Stimulated activated CD8-positive, alpha-beta memory T cell treated with anti-CD3 and anti-CD28 coated beads, Interleukin-2, amount 100 ng/mL, for 48 hours (primary cell): ENCODE data around the gene PAGE2.
"Not testable (repeated sequence)": the region's sequence is repeated elsewhere in the genome, so short reads cannot be mapped to it uniquely, and the experiment has no call there.

ENCODE experiments used
- DNase-seq, 2 donors: peaks; one replicate each; pipeline ENCODE4 v3.0.0-alpha.2; 2020; ENCODE audit warnings: low read depth in 2 of 2

PAGE2 gene, protein sequence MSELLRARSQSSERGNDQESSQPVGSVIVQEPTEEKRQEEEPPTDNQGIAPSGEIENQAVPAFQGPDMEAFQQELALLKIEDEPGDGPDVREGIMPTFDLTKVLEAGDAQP

DNA sequence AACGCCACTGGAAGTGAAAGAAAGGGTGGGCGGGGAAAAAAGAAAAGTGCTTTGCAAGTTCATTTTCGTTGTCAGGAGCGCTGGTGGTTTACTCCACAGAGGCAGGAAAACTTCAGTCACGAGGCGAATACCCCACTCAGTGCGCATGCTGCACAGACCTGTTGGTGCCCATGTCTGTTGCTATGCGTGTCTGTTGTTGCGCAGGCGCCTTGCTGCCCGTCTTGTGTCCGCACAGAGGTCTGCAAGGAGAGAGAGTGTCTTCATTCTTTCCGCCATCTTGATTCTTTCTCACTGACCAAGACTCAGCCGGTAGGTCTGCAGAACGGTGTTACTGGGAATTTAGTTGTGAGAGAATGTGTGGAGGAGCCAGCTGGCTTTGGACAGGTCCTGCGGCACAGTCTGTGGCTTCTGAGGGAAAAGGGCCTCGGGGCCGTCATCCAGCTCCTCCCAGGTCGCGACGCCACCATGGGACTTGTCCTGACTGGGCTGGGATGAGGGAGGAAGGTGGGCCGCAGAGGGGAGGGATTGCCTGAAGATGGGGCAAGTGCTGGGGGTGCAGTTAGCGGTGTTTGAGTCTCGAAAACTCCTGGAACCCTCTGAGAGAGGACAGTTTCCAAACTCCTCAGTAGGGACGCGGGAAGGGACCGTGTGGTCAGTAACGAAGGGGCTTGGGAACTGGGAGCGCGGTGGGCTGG, at the start of gene PAGE2:
Gene PAGE2, plus strand, starts transcription at position 224 of the 695 bp plus-strand sequence. CDS start 1,003 bp downstream, outside the sequence.
- no peak for DNase-seq

DNA sequence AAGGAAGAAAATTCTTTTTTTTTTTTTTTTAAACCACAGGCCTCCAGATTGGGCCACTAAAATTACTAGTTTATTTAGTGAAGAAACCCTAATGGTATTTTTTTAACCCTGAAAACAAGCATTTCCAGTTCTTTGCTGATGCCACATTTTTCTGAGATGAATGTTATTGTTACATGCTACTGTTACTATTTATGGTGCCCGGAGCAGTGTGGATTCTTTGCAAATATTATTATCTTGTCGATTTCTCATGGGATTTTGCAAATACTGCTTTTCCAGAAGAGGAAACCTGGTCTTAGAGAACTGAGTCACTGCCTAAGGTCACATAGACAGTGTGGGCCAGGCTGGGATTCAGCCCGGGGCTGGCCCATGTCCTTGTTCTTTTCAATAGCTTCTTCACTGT, 49.3 kb upstream of the PAGE2 start:
- no peak for DNase-seq

DNA sequence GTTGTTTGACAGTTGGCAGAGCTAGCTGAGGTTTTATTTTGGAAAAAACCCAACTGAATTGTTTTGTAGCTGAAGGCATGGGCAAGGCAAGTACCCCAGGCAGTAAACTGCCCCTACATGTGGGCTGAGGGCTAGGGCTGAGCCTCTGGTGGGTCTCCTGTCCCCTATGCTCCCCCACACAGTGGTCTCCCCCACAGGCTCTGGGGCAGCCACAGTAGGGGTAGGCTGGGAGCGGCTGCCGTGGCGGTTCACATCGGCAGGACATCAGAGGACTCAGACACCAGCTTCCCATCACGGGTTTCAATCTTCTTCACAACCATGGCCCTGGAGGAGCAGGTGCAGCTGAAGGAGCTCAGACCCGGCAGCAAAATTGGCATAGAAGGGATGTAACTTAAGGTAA, 47.3 kb upstream of the PAGE2 start:
- no peak for DNase-seq

DNA sequence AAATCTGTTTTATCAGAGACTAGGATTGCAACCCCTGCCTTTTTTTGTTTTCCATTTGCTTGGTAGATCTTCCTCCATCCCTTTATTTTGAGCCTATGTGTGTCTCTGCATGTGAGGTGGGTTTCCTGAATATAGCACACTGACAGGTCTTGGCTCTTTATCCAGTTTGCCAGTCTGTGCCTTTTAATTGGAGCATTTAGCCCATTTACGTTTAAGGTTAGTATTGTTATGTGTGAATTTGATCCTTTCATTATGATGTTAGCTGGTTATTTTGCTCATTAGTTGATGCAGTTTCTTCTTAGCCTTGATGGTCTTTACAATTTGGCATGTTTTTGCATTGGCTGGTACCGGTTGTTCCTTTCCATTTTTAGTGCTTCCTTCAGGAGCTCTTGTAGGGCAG, 38.2 kb upstream of the PAGE2 start:
- not testable (repeated sequence) for DNase-seq

DNA sequence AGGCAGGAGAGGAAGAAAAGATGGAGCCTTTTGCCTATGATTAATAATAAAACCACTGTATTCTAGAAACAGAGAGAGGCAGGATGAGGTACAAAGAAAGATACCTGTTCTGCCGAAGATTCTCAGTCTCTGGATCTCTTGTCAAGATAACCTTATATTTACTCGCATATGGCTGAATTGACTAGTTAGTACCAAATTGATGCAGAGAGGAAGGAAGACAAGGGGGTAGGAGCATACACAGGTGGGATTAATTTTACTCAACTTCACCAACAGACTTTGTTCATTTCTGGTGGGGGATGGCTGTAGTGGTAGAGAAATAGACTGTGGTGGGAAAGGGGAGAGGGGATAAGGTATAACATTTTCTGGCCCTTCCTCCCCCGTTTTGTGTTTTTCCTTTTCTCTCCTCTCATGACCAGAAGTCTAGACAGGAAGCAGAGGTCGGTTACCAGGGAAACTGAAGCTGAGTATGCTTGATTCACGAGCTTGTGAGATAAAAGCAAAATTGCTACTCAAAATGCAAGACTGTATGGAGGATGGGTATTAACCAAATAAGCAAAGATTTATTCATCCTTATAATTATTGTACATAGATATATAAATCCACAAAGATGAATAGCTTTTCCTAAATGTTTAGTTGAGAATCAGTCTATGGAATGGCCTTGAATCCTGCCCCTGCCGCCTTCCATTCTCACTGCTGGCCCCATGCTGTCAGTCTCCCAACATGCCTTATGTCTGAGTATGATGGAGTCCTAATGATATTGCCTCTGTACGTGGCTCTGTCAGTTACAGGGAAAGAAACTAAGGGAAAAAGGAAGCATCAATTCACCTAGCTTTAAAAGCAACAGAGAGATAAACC, 31.8 kb upstream of the PAGE2 start:
- no peak for DNase-seq

DNA sequence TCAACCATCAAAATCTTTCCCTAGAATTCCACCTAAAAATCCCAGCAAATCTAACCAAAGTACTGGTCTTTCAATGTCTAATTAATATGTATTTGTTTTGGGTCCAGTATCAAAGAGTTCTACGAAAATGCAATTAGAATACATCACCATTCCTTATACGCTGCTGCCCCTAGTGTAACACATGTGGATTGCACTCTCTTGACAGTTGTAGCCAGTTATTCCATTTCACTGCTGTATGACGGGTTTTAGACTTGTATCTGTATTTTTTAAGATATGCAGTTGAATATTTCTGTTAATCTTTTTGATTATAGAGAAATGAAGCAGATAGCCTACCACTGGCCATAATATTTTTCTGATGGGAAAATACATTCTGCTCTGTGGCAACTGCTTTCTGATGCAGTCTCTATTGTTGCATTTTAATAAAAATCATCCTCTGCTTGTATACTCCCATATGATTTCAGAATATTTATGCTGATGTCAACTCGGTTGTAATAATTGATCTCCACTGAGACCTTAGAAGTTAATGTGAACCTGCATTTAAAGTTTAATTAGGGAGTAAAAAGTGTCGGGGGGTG, 31.1 kb upstream of the PAGE2 start:
- DNase-seq, result no peak

DNA sequence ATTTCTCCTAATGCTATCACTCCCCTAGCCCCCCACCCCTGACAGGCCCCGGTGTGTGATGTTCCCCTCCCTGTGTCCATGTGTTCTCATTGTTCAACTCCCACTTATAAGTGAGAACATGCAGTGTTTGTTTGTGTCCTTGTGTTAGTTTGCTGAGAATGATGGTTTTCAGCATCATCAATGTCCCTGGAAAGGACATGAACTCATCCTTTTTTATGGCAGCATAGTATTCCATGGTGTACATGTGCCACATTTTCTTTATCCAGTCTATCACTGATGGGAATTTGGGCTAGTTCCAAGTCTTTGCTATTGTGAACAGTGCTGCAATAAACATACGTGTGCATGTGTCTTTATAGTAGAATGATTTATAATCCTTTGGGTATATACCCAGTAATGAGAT, 21.6 kb upstream of the PAGE2 start:
- not testable (repeated sequence) for DNase-seq

DNA sequence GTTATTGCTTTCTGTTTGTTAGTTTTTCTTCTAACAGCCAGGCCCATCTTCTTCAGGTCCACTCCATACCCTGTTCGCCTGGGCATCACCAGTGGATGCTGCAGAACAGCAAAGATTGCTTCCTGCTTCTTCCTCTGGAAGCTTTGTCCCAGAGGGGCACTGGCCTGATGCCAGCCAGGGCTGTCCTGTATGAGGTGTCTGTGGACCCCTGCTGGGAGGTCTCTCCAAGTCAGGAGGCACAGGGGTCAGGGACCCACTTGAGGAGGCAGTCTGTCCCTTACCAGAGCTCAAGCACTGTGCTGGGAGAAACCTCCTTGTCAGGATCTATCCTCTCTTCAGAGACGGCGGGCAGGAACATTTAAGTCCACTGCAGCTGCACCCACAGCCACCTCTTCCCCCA, 16.5 kb upstream of the PAGE2 start:
- DNase-seq, result no peak

DNA sequence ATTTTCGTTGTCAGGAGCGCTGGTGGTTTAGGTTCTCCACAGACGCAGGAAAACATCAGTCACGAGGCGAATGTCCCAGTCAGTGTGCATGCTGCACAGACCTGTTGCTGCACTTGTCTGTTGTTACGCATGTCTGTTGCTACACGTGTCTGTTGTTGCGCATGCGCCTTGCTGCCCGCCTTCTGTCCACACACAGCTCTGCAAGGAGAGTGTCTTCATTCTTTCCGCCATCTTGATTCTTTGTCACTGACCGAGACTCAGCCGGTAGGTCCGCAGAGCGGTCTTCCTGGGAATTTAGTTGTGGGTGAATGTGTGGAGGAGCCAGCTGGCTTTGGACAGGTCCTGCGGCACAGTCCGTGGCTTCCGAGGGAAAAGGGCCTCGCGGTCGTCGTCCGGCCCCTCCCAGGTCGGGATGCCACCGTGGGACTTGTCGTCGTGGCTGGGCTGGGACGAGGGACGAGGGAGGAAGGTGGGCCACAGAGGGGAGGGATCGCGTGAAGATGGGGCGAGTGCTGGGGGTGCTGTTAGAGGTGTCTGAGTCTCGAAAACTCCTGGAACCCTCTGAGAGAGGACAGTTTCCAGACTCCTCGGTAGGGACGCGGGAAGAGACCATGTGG, 13.9 kb upstream of the PAGE2 start, which contains the start of gene PAGE2B:
Gene PAGE2B, plus strand, starts transcription at position 180 of the 617 bp plus-strand sequence. CDS start 1,012 bp downstream, outside the sequence.
- DNase-seq, result no peak

DNA sequence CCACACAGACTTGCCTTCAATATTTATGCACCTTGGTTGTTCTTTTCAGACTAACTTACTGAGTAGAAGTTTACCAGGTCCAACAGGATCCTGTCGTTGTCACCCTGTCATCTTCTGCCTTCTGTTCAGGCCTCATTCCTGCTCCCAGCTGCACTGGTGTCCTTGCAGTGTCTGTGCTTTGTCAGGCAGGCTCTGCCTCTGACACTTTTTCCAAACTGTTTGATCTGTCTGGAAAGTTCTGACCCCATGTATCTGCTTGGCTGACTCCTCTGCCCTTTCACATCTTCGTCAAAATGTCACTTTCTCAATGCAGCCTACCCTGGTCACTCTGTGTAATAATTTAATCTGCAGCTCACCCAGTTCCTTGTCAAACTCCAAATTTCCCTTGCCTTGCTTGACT, 9.9 kb downstream of the PAGE2 start:
- no peak for DNase-seq

DNA sequence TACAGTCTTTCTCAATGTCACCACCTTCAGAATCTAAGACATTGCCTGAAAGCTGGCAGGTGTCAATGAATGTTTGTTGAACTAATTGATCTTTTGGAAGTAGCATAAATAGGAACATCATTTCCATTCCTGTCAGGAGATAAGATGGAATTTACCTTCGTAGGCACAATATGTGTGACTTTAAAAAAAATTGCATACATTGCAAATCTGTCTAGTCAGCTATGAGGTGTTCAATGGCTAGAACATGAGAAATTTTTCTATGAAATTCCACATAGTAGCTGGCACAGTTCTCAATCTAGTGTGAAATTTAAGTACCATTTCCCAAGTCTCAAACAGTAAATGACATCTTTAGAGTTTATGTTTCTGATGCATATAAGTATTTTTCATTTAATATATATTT, 10.3 kb downstream of the PAGE2 start:
- DNase-seq, result no peak

DNA sequence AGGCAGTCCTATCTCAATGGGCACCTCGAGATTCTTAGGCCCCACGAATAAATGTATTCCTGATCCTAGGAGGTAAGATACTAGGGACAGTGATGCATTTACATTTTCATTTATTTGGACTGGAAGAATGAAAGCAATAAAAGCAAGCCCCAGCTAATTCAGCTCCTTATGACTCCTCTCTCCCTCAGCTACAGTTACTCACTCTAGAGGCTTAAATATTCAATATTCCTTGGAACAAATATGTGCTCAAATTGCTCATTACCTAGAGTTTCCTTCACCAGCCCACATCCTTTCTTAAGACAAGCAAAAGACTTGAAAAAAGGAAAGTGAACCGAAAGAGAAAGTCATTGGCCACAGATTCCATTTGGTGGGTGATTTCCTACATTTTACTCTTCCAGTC, 13.9 kb downstream of the PAGE2 start:
- no peak for DNase-seq

DNA sequence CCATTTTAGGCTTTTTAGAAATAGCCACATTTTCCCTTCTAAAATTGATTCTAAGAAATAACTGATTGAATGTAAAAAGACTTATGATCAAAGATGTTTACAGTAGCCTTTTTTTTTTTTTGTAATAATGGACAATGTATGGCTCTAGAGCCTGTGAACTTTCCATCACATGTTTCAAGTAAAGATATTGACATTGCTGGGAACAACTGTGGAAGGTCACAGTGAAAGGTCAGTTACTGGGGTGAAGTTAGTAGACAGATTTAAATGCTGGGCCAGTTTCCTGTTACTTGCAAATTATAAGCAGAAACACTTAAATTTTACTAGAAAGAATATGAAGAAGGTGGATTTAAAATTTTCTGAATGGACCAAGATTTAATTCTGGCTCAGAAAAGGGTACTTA, 18.4 kb downstream of the PAGE2 start:
- no peak for DNase-seq

DNA sequence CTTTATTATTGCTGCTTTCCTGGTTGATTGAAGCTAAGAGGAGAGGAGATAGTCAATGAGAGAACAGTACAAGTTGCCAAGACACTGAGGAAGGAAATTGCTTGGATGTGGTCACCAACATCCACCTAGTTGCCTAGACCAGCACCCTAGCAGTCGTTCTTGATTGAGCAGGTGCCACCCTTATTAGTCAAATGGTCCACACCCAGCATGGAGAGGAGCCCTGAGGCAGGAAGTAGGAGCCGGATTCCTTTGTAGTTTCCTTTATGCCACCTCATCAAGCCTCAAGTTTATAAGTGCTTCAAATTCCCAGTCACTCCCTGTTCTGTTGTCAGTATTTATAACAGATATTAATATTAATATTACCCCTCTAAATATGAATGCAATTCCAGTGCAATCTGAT, 19.1 kb downstream of the PAGE2 start:
- no peak for DNase-seq

DNA sequence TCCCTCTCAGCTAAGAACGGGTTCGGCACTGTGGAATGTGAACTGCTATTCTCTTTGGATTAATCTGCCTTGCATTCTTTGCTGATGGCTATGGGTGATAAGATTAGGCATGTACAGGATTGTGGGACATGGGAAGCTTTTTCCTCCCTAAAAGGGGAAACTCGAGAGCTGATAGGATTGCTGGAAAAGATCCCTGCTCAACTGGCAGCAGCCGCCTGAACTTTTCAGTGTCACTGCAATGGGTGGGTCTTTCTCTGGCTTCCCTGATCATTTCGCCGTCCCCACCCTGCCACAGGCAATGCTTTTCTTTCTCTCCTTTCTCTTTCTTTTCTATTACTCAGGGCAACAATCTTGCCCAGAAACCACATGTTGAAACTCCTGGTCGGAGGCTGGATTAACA, 20.5 kb downstream of the PAGE2 start:
- DNase-seq, result no peak

DNA sequence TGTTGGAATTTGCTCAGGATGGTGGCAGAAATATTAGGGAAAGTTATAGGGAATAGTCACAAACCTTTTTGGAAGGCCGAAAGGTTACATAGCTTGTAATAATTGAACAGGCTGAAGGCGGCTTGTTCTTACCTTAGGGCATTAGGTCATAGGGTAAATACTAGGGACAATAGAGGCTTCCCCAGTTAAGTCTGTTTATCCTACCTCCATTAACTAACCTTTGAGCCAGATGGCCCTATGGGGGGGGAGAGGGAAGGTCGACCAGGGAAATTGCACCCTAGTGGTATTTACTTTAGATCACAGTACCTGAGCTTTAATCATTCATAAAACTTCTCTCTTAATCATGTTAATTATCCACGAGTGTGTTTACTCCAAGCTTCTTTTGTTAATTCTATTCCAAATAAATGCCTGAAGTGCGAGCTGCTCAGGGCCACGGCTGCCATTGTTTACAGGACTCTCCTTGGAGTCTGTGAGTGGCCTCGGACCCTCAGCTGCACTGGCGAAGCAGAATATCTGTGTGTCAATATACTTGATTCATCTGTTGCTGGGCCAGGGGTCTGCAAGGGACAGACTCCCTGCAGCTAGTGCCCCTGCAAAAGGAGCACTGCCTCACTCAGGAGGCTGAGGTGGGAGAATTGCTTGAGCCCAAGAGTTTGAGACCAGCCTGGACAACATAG, 22.9 kb downstream of the PAGE2 start:
- no peak for DNase-seq

DNA sequence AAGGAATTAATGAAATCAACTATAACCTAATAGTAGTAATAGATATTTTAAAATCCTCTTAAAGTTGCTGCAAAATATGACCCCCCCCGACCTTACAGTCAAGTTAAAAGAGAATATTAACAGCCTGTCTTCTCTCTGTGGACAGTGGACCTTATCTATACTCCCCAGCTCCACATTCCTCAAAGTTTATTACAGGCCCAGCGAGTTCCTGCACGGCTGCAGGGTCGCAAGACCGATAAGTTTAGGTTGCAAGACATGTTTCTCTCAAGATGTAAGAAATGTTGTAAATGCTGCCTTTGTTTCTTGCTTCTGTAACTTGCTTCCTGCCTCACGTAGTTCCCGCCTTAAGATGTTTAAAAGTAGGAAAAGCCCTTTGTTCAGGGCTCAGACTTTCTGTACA, 27.8 kb downstream of the PAGE2 start:
- not testable (repeated sequence) for DNase-seq

DNA sequence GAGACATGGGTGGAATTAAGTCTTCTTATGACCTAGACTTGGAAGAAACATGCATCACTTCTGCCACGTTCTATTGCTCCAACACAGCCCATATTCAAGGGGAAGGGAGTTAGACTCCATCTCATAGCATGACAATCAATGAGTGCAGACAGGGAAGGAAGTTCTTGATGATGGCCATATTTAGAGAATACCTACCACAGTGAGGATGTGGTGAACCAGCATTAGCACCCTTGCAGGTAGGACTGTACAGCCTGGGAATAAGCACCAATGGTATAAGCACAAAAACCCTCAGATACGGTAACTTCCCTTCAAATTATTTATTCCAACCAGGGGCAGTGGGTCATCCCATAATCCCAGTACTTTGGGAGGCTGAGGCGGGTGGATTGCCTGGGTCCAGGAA, 29.8 kb downstream of the PAGE2 start:
- no peak for DNase-seq

DNA sequence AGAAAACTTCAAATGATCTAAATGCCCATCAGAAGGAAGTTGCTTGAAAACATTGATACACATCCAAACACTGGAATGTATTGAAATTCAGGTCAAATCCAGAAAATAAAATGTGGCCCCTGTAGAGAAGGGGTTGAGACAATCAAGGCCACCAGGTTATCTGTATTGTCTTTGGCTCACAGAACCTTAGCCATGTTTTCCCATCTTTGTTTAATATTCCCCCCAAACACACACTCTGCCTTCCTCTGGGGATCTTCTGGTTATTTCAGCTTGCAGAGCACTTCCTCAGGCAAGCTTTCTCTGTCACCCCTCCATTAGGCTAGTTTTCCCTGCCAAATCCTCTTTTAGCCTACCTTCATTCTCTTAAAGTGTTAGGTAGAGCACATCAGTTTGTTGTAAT, 30.5 kb downstream of the PAGE2 start:
- DNase-seq, result no peak

DNA sequence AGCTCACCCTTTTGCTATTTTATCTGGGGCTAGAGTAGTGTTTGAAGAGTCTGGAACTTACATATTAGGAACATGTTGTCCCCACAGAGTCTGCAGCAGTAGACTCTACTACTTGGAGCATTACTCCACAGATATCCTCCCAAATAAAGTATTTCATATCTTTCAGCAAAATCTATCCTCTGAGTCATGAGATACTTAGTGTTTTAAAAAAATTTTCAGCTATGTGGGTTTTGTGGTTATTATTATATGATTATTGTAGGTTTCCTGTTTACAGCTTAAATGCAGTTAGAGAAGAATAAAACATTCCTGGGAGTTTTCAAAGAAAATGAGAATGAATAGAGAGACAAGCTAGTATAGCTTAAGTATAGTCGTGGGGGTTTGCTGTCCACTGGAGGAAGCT, 30.9 kb downstream of the PAGE2 start:
- DNase-seq, result no peak

DNA sequence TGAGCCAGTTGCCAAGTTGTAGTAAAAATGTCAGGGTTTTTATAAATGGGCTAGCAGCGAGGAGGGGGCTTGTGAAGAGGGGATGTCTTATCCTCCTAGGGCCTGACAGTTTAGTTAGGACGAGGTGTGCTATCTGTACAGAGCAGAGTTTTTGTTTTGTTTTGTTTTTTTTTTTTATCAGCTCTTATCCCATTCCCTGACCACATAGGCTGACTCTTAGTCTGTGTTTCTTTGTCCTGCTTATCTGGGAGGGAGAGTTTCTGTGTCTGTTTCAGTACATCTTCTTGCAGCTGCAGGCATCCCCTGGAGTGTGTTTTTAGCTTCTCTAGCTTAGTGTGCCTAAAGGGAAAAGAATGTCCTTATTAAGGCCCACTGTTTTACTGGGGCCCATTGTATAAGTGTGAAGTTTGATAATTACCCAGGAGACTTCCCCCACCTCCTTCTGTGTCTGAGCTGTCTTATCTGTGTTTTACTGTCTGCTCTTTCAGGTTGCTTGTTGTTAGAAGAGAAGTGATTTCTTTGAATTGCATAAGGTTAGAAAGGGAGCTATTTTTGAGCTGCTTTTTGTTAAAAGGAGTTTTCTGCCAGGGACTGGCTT, 32.0 kb downstream of the PAGE2 start:
- DNase-seq, result no peak
